ENCODE data around the gene TRANK1.
"Not testable (repeated sequence)": the region's sequence is repeated elsewhere in the genome, so short reads cannot be mapped to it uniquely, and the experiment has no call there.

The TRANK1 gene

GRCh38 chr3:36944641-36945270, at the start of gene TRANK1:
TSS of gene TRANK1 (minus strand) at chr3:36945054. CDS start at chr3:36944809, 245 bp downstream.
- peak; percentile 74 to 77 for DNase-seq

- peak; percentile 87 to 100 for DNase-seq
These were observed 48.8 kb upstream of the TRANK1 start, which contains the start of gene MLH1 for GRCh38 chr3:36993326-36994283. TSS of gene MLH1 (plus strand) at chr3:36993518. CDS start at chr3:36993548, 30 bp downstream.

- peak in 1 of 2 donors; percentile 100 for DNase-seq
These were observed 48.0 kb upstream of the TRANK1 start, which contains the start of gene EPM2AIP1 for GRCh38 chr3:36992806-36993325. TSS of gene EPM2AIP1 (minus strand) at chr3:36993131. CDS start at chr3:36993077, 54 bp downstream.

- DNase-seq, result peak; percentile 26 to 57
These were observed 47.3 kb upstream of the TRANK1 start for GRCh38 chr3:36991923-36992805.

- DNase-seq, result peak in 1 of 2 donors; percentile 3
These were observed 46.3 kb upstream of the TRANK1 start for GRCh38 chr3:36991147-36991546.

GRCh38 chr3:36989568-36989967, 44.7 kb upstream of the TRANK1 start:
- peak in 1 of 2 donors; percentile 4 for DNase-seq

- peak; percentile 76 to 88 for DNase-seq
These were observed 44.2 kb upstream of the TRANK1 start for GRCh38 chr3:36989005-36989404.

- peak; percentile 31 to 40 for DNase-seq
These were observed 43.5 kb upstream of the TRANK1 start for GRCh38 chr3:36988356-36988755.

- DNase-seq, result no peak
These were observed 36.2 kb upstream of the TRANK1 start for GRCh38 chr3:36981006-36981405.

- no peak for DNase-seq
These were observed 28.3 kb upstream of the TRANK1 start for GRCh38 chr3:36973139-36973538.

GRCh38 chr3:36972163-36972562, 27.3 kb upstream of the TRANK1 start:
- DNase-seq, result no peak

- peak; percentile 58 to 77 for DNase-seq
These were observed 24.9 kb upstream of the TRANK1 start for GRCh38 chr3:36969540-36970432.

- DNase-seq, result no peak
These were observed 24.2 kb upstream of the TRANK1 start for GRCh38 chr3:36969085-36969484.

- DNase-seq, result no peak
These were observed 20.6 kb upstream of the TRANK1 start for GRCh38 chr3:36965440-36965839.

- peak; percentile 28 to 33 for DNase-seq
These were observed 20.0 kb upstream of the TRANK1 start for GRCh38 chr3:36964817-36965216.

GRCh38 chr3:36964331-36964730, 19.5 kb upstream of the TRANK1 start:
- DNase-seq, result peak in 1 of 2 donors; percentile 28

- not testable (repeated sequence) for DNase-seq
These were observed 18.2 kb upstream of the TRANK1 start for GRCh38 chr3:36963008-36963407.

- DNase-seq, result no peak
These were observed 15.6 kb upstream of the TRANK1 start for GRCh38 chr3:36960502-36960901.

GRCh38 chr3:36959821-36960220, 15.0 kb upstream of the TRANK1 start:
- DNase-seq, result no peak

- peak; percentile 93 to 94 for DNase-seq
These were observed 13.2 kb upstream of the TRANK1 start for GRCh38 chr3:36957862-36958686.
